ENCODE results near the gene GPR26.
"Not testable (repeated sequence)": the region's sequence is repeated elsewhere in the genome, so short reads cannot be mapped to it uniquely, and the experiment has no call there.

Gene GPR26

GRCh38 chr10:123718544-123719060, 52.4 kb downstream of the GPR26 start:
- no peak for DNase-seq

GRCh38 chr10:123720536-123720935, 54.4 kb downstream of the GPR26 start:
- no peak for DNase-seq

- DNase-seq, result no peak
Measured at GRCh38 chr10:123721441-123722049, 55.4 kb downstream of the GPR26 start.

GRCh38 chr10:123722351-123722750, 56.2 kb downstream of the GPR26 start:
- DNase-seq, result no peak

- no peak for DNase-seq
Measured at GRCh38 chr10:123724747-123725146, 58.6 kb downstream of the GPR26 start.

GRCh38 chr10:123726381-123726780, 60.2 kb downstream of the GPR26 start:
- no peak for DNase-seq

GRCh38 chr10:123726836-123727235, 60.7 kb downstream of the GPR26 start:
- no peak for DNase-seq

GRCh38 chr10:123729523-123729922, 63.4 kb downstream of the GPR26 start:
- no peak for DNase-seq

GRCh38 chr10:123736917-123737316, 70.8 kb downstream of the GPR26 start:
- DNase-seq, result not testable (repeated sequence)

- no peak for DNase-seq
Measured at GRCh38 chr10:123741146-123741545, 75.0 kb downstream of the GPR26 start.

- no peak for DNase-seq
Measured at GRCh38 chr10:123741711-123742110, 75.6 kb downstream of the GPR26 start.

GRCh38 chr10:123742751-123743440, 76.7 kb downstream of the GPR26 start:
- no peak for DNase-seq

- no peak for DNase-seq
Measured at GRCh38 chr10:123743441-123744223, 77.5 kb downstream of the GPR26 start.

- no peak for DNase-seq
Measured at GRCh38 chr10:123744224-123744536, 78.0 kb downstream of the GPR26 start.
